Measurements from ENCODE around the gene GALNTL6. TPM values are rescaled to one million over a fixed set of nuclear protein-coding genes. Genes with fewer than 3 reads are reported as not detected.

Gene GALNTL6
- polyA plus RNA-seq, 1 donor (not counting 4 experiments of a cell fraction or from before 2014, with no cell fraction given): not detected

DNA sequence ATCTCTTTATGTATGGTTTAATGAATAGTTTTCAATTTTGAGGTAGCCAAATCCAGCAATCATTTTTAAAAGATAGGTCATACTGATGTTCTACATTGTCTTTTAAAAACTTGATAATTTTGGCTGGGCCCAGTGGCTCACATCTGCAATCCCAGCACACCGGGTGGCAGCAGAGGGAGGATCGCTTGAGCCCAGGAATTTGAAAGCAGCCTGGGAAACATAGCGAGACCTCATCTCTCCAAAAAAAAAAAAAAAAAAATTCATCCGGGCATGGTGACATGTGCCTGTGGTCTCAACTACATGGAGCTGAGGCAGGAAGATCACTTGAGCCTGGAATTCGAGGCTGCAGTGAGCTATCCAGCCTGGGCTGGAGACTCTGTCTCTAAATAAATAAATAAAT is 419.8 kb downstream of the GALNTL6 start:
- H3K36me3 ChIP-seq (ENCODE audit: control insufficient read depth in 2 of 2, extremely low read depth in 1 of 2, insufficient read depth in 2 of 2, low read length in 2 of 2): no peaks in the 10 kb centered on the region
- no peak overlapping the region for H3K27ac ChIP-seq (ENCODE audit: control insufficient read depth, insufficient read depth, low read length)
- H2AFZ ChIP-seq (ENCODE audit: control insufficient read depth, low read length): no peak overlapping the region
- no peaks in the 10 kb centered on the region for H3K9me1 ChIP-seq (ENCODE audit: control insufficient read depth, extremely low read depth, insufficient read depth, low read length)
- no peak overlapping the region for H3K9ac ChIP-seq (ENCODE audit: control insufficient read depth, extremely low read depth, insufficient read depth, low read length)
- H4K20me1 ChIP-seq (ENCODE audit: control insufficient read depth, extremely low read depth, insufficient read depth, low read length): no peaks in the 10 kb centered on the region
- DNase-seq (ENCODE audit: low read depth, low spot score) (no peak), FAIRE-seq (no peak)
- no peaks in the 10 kb centered on the region for H3K27me3 ChIP-seq (ENCODE audit: control insufficient read depth, extremely low read depth, insufficient read depth, low read length)
- H3K4me2 ChIP-seq (ENCODE audit: control insufficient read depth, extremely low read depth, insufficient read depth, low read depth, low read length): no peak overlapping the region
- no peaks in the 10 kb centered on the region for H3K4me1 ChIP-seq (ENCODE audit: control insufficient read depth, extremely low read depth, insufficient read depth, low read length)
- no peaks in the 10 kb centered on the region for H3K9me3 ChIP-seq (ENCODE audit: control insufficient read depth, low read depth, low read length)
- no peaks in the 10 kb centered on the region for H3K79me2 ChIP-seq (ENCODE audit: control insufficient read depth, insufficient read depth, low read length)
- dilution Hi-C loops (cut with MboI; ENCODE audit: extremely low pct_ligation_motif_present, low sequenced_read_pairs): no loop called here
- H3K4me3 ChIP-seq (ENCODE audit: control insufficient read depth in 2 of 3, extremely low read depth in 1 of 3, insufficient read depth in 2 of 3, low read depth in 1 of 3, low read length in 3 of 3): no peak overlapping the region
- no peak for TF ChIP-seq EZH2 (IDR thresholded peaks at IDR 0.05; ENCODE audit: low read length)
- TF ChIP-seq, protein P1, sequence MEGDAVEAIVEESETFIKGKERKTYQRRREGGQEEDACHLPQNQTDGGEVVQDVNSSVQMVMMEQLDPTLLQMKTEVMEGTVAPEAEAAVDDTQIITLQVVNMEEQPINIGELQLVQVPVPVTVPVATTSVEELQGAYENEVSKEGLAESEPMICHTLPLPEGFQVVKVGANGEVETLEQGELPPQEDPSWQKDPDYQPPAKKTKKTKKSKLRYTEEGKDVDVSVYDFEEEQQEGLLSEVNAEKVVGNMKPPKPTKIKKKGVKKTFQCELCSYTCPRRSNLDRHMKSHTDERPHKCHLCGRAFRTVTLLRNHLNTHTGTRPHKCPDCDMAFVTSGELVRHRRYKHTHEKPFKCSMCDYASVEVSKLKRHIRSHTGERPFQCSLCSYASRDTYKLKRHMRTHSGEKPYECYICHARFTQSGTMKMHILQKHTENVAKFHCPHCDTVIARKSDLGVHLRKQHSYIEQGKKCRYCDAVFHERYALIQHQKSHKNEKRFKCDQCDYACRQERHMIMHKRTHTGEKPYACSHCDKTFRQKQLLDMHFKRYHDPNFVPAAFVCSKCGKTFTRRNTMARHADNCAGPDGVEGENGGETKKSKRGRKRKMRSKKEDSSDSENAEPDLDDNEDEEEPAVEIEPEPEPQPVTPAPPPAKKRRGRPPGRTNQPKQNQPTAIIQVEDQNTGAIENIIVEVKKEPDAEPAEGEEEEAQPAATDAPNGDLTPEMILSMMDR (optimal IDR thresholded peaks at IDR 0.05 in 1 of 3, IDR thresholded peaks at IDR 0.05 in 1 of 3, conservative IDR thresholded peaks at IDR 0.05 in 1 of 3; ENCODE audit: extremely low read depth in 1 of 3, insufficient read depth in 2 of 3, low read length in 3 of 3): no peak

DNA sequence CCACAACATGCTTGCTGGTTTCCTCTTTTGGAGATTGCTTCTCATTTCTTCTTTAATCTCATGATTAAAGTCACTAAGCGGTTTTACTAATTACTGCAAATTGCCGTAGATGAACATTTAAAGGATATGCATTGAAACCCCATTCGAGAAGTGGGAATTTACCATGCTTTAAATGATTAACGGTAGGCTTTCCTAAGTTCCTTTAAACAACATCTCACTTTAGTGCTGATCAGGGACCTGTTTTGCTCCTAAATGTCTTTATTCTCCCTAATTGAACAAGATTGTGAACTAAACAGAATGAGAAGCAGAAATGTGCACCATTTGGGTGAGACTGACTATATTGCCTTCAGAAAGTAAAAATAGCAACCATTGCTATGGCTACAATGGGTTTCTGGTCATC is 430.3 kb downstream of the GALNTL6 start:
- no peak overlapping the region for H3K4me3 ChIP-seq (ENCODE audit: control insufficient read depth in 2 of 3, extremely low read depth in 1 of 3, insufficient read depth in 2 of 3, low read depth in 1 of 3, low read length in 3 of 3)
- H3K79me2 ChIP-seq (ENCODE audit: control insufficient read depth, insufficient read depth, low read length): no peaks in the 10 kb centered on the region
- H3K9me1 ChIP-seq (ENCODE audit: control insufficient read depth, extremely low read depth, insufficient read depth, low read length): no peaks in the 10 kb centered on the region
- H3K36me3 ChIP-seq (ENCODE audit: control insufficient read depth in 2 of 2, extremely low read depth in 1 of 2, insufficient read depth in 2 of 2, low read length in 2 of 2): no peaks in the 10 kb centered on the region
- no peak overlapping the region for H3K9ac ChIP-seq (ENCODE audit: control insufficient read depth, extremely low read depth, insufficient read depth, low read length)
- dilution Hi-C loops (cut with MboI; ENCODE audit: extremely low pct_ligation_motif_present, low sequenced_read_pairs): no loop called here
- no peak overlapping the region for H2AFZ ChIP-seq (ENCODE audit: control insufficient read depth, low read length)
- H3K27ac ChIP-seq (ENCODE audit: control insufficient read depth, insufficient read depth, low read length): no peak overlapping the region
- no peak overlapping the region for H3K4me2 ChIP-seq (ENCODE audit: control insufficient read depth, extremely low read depth, insufficient read depth, low read depth, low read length)
- TF ChIP-seq, protein P1 (optimal IDR thresholded peaks at IDR 0.05 in 1 of 3, IDR thresholded peaks at IDR 0.05 in 1 of 3, conservative IDR thresholded peaks at IDR 0.05 in 1 of 3; ENCODE audit: extremely low read depth in 1 of 3, insufficient read depth in 2 of 3, low read length in 3 of 3): no peak
- no peak for TF ChIP-seq EZH2 (IDR thresholded peaks at IDR 0.05; ENCODE audit: low read length)
- H3K9me3 ChIP-seq (ENCODE audit: control insufficient read depth, low read depth, low read length): no peaks in the 10 kb centered on the region
- no peak for DNase-seq (ENCODE audit: low read depth, low spot score)
- H3K27me3 ChIP-seq (ENCODE audit: control insufficient read depth, extremely low read depth, insufficient read depth, low read length): no peaks in the 10 kb centered on the region
- no peaks in the 10 kb centered on the region for H4K20me1 ChIP-seq (ENCODE audit: control insufficient read depth, extremely low read depth, insufficient read depth, low read length)
- no peaks in the 10 kb centered on the region for H3K4me1 ChIP-seq (ENCODE audit: control insufficient read depth, extremely low read depth, insufficient read depth, low read length)
- no peak for FAIRE-seq

Data from keratinocyte (primary cell).